ENCODE results near the gene FOLH1.
"Not testable (repeated sequence)": the region's sequence is repeated elsewhere in the genome, so short reads cannot be mapped to it uniquely, and the experiment has no call there.

FOLH1 gene

DNA sequence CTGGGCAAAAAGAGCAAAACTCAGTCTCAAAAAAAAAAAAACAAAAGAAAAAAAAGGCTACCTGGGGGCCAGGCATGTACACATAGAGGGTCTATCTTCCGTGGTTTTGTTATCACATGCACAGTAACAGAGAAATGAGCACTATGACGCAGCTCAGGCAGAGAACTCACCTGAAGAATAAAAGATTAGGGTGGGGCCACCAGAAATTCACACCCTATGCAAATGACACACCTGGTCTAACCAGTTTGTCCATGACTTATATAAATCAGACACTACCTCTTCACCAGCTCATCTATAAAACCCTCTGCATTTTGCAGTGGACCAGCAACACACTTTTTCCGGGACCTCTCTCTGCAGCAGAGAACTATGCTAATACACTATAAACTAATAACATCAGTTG is 30.5 kb downstream of the FOLH1 start:
- DNase-seq (ENCODE audit: low spot score): not testable (repeated sequence)

DNA sequence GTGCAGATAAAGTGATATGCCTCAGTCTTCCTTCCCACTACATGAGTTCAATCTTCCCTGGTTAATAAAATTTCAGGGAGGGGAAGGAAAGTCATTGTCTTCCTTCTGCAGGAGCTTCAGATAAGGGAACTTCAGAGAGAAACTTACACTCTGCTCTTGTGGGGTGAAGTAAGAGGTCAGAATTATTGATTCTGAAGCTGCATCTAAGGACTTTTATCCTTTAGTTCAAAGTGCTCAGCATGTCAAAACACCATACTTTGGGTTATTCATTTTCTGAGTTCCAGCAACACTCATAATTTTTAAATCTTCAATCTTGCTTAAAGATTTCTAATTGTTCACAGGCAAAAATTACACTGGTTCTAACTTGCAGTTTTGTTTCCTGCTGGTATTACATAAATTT is 33.0 kb downstream of the FOLH1 start:
- not testable (repeated sequence) for DNase-seq (ENCODE audit: low spot score)

DNA sequence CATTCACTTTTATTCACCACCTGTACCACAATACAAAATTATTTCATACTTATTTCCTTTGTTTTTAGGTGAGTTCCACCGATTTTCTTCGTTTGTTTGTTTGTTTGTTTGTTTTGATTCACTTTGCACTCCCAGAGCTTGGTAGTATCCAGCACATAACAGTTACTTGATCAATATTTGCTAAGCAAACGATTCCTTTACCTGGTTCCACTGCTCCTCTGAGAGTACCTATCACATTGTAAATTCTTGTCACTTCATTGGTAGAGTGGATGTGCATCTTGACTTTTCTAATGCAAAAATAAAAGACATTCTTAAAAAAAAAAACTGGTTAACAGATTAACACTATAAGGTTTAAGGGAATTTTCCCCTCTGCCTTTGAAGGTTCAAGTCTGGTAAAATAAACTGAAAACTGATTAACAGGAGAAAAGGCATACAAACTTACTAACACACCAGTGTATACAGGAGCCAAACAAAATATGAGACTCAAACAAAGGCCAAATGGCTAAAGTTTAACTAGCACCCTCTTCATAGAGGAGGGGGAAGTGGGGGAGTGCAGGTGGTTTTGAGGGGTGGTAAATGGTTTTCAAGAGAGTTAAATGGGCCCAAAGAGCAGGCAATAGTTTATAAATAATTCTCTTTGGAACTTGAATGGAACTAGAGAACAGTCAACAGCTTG is 33.6 kb downstream of the FOLH1 start:
- DNase-seq (ENCODE audit: low spot score): not testable (repeated sequence)

DNA sequence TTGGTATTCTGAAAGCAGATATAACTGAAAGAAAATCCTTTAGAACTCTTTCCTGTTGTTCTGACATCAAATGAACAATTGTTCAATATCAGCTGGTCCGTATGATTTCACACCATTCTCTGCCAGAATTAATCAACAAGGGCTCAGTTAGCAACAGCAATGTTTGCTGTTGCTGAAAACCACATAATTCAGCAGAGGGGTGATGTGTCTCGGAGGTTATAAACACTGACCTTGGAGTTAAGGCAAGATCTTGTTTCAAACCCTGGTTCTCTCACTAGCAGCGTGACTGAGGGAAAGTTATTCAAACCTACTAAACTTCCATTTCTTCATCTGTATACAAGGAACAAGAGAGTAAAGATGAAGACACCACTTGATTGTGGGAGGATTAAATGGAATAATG is 36.8 kb downstream of the FOLH1 start:
- DNase-seq (ENCODE audit: low spot score): not testable (repeated sequence)

DNA sequence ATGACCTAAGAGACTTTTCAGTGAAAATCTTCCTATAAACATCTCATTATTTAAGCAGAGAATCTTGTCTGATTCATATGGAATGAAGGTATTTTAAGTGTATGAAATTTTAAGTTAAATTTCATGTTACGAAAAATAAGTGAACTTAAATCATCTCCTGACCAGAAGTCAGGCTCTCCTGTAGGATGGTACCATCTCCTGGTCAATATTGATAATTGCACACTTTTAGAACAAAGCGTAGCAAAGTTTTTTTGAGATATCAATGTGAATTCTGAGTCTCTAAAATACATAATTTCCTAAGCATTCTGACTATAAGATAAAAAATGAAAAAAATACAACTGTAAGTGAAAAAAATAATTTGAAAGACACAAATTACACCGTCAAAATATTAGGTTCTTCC is 38.8 kb downstream of the FOLH1 start:
- not testable (repeated sequence) for DNase-seq (ENCODE audit: low spot score)

DNA sequence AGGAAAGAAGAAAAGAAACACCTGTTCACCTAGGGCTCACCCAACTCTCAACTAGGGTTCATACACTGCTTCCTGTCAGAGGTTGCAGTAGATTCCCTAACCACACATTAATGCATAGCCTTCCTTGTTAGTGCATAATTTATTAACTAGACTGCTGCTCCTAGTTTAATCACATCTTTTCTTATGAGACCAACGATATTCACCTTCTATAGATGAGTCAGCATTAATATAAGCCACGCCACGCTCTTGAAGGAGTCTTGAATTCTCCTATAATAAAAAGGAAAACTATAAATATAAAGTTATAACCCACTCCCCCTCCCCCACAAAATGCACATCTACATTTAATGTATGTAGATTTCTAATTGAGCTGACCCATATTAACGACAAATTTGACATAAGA is 39.4 kb downstream of the FOLH1 start:
- not testable (repeated sequence) for DNase-seq (ENCODE audit: low spot score)

DNA sequence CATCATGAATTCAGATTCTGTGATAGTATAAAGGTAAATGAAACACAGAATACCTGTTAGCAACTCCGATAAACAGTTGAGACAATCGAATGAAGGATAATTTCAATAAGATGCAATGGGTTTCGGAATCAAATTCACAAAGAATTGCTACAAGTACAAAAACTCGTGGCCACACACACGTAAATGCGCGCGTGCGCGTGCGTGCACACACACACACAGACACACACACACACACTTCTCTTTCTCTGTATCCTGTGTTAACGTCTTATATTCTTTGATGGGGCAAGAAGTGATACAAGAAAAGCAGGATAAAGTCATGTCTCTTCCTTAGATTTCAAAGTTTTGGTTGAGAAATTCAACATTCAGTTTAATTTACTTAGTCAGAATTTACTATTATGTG is 57.2 kb downstream of the FOLH1 start:
- DNase-seq (ENCODE audit: low spot score): no peak

DNA sequence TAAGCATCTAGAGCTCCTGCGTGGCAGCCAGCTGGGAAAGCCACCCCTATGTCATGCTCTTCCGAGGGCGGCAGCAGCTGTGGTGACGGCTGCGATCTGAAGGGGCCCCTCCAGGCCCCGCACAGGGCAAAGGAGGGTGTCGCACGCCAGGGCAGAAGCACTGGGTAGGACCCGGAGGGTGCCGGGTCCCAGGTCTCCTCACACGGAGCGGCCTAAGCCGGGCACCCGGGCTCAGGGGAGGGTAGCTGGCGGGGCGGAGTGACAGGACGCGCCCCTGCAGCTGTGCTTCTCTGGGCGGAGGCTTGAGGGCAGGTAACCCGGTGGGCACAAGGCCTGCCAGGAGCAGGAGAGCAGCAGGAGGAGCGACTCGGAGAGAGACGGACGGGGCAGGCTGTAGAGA is 106.0 kb downstream of the FOLH1 start:
- DNase-seq (ENCODE audit: low spot score): not testable (repeated sequence)

Data from hematopoietic multipotent progenitor cell treated with erythropoietin and hydrocortisone succinate and interleukin-3 and kit ligand, for 17 days (in vitro differentiated cells).